Spleen (tissue), 7 donors: ENCODE results near the gene PPDPF.
"Not testable (repeated sequence)": the region's sequence is repeated elsewhere in the genome, so short reads cannot be mapped to it uniquely, and the experiment has no call there.

Experiments used
- POLR2A ChIP-seq, 3 donors: fragments of 450-650 bp; IDR thresholded peaks; one replicate each; pipeline ENCODE4 v1.5.1; 2017; ENCODE audit warnings: antibody characterized with exemption in 3 of 3, mild to moderate bottlenecking in 1 of 3
- POLR2AphosphoS5 ChIP-seq, 3 donors: sonication (generic); formaldehyde crosslinking; IDR thresholded peaks; one replicate each; pipeline ENCODE4 v1.5.1; 2017; ENCODE audit warnings: antibody characterized with exemption in 3 of 3
- TF ChIP-seq, protein P1 (sequence below), 11 experiments: fragments of 200-600 bp in 7 of 11; fragments of 450-650 bp in 4 of 11; sonication (generic) in 4 of 11; IDR thresholded peaks in 8 of 11; conservative IDR thresholded peaks in 3 of 11; 1 replicate in 7 of 11; 2 replicates in 4 of 11; pipeline versions ENCODE4 v1.4.0 to v1.8.0; 2016 to 2021; ENCODE audit warnings: antibody characterized with exemption in 11 of 11, inconsistent platforms in 4 of 11, mild to moderate bottlenecking in 1 of 11
- donor health status: DM: no; HTN: no; CAD: no; lungs with moderate emphysema.
- donor health status: DM: no; HTN: no; CAD: no.
- donor health status: DM: no; HTN: no; CAD: no.

DNA sequence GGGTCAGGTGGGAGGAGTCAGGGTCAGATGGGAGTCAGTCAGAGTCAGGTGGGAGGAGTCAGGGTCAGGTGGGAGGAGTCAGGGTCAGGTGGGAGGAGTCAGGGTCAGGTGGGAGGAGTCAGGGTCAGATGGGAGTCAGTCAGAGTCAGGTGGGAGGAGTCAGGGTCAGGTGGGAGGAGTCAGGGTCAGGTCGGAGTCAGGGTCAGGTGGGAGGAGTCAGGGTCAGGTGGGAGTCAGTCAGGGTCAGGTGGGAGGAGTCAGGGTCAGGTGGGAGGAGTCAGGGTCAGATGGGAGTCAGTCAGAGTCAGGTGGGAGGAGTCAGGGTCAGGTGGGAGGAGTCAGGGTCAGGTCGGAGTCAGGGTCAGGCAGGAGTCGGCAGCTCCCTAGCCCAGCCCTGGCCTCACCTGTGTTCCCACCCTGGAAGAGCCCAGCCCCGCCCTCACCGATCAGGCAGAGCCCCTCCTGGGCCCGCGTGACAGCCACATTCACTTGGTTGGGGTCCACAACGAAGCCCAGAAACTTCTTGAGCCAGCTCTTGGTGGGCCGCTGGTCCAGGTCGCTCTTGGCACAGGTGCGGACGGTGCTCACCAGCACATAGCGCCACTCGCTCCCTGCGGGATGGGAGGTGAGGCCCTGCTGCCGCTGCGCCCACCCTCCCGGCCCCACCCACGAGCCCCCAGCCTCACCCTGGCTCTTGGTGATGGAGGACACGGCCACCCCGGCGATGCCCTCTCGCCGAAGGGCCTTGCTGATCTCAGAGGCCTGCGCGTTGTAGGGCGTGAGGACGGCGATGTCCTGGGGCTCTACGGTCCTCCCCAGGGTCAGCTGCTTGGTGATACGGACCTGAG is 39.1 kb downstream of the PPDPF start:
- TF ChIP-seq, protein P1, sequence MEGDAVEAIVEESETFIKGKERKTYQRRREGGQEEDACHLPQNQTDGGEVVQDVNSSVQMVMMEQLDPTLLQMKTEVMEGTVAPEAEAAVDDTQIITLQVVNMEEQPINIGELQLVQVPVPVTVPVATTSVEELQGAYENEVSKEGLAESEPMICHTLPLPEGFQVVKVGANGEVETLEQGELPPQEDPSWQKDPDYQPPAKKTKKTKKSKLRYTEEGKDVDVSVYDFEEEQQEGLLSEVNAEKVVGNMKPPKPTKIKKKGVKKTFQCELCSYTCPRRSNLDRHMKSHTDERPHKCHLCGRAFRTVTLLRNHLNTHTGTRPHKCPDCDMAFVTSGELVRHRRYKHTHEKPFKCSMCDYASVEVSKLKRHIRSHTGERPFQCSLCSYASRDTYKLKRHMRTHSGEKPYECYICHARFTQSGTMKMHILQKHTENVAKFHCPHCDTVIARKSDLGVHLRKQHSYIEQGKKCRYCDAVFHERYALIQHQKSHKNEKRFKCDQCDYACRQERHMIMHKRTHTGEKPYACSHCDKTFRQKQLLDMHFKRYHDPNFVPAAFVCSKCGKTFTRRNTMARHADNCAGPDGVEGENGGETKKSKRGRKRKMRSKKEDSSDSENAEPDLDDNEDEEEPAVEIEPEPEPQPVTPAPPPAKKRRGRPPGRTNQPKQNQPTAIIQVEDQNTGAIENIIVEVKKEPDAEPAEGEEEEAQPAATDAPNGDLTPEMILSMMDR (IDR thresholded peaks at IDR 0.05 in 8 of 11, conservative IDR thresholded peaks at IDR 0.05 in 3 of 11) = not testable (repeated sequence)
- not testable (repeated sequence) for TF ChIP-seq POLR2AphosphoS5, POLR2A (IDR thresholded peaks at IDR 0.05)
